Neuronal stem cell (in vitro differentiated cells): ENCODE measurements around the gene ANKFY1.
"Not testable (repeated sequence)": the region's sequence is repeated elsewhere in the genome, so short reads cannot be mapped to it uniquely, and the experiment has no call there.

Source experiments
- DNase-seq: peaks from one replicate; pipeline ENCODE4 v3.0.0-alpha.2; 2013; ENCODE audit warnings: low spot score
- H2AFZ ChIP-seq: one replicate; pipeline ENCODE4 v1.6.1; 2013; ENCODE audit warnings: mild to moderate bottlenecking, low read length, inconsistent platforms
- H2AK5ac ChIP-seq: 2 replicates; pipeline ENCODE4 v1.6.1; 2013; ENCODE audit warnings: low read depth, mild to moderate bottlenecking, inconsistent platforms, low read length, moderate library complexity, mixed read lengths
- H2BK120ac ChIP-seq: 2 replicates; pipeline ENCODE4 v1.6.1; 2013; ENCODE audit warnings: low read depth, mild to moderate bottlenecking, inconsistent platforms, low read length, moderate library complexity, mixed read lengths
- H2BK12ac ChIP-seq: one replicate; pipeline ENCODE4 v1.6.1; 2013; ENCODE audit warnings: low read length, inconsistent platforms
- H2BK15ac ChIP-seq: 2 replicates; pipeline ENCODE4 v1.6.1; 2013; ENCODE audit warnings: mild to moderate bottlenecking, low read length, inconsistent platforms, mixed read lengths
- H2BK5ac ChIP-seq: one replicate; pipeline ENCODE4 v1.6.1; 2013; ENCODE audit warnings: inconsistent platforms, mild to moderate bottlenecking, low read length, moderate library complexity
- H3K14ac ChIP-seq: one replicate; pipeline ENCODE4 v1.6.1; 2013; ENCODE audit warnings: low read length, inconsistent platforms
- H3K18ac ChIP-seq: 2 replicates; pipeline ENCODE4 v1.6.1; 2013; ENCODE audit warnings: low read length, inconsistent platforms
- H3K23ac ChIP-seq: 2 replicates; pipeline ENCODE4 v1.6.1; 2013; ENCODE audit warnings: low read depth, mild to moderate bottlenecking, mixed read lengths, low read length, inconsistent platforms; ENCODE audit not compliant: poor library complexity
- H3K27ac ChIP-seq: replicated peaks from 3 replicates; pipeline ENCODE4 v1.5.1; 2013; ENCODE audit warnings: low read length, inconsistent platforms
- H3K27me3 ChIP-seq, 3 experiments: 2 replicates each; pipeline ENCODE4 v1.6.1; 2013; ENCODE audit warnings: low read length in 3 of 3, mild to moderate bottlenecking in 2 of 3, inconsistent platforms in 1 of 3, low read depth in 1 of 3, mixed read lengths in 1 of 3, moderate library complexity in 1 of 3; ENCODE audit not compliant: control insufficient read depth in 3 of 3, insufficient read depth in 3 of 3
- H3K36me3 ChIP-seq, 2 donors: replicated peaks in 1 of 2; 2 replicates each; pipeline ENCODE4 v1.6.1; 2013; ENCODE audit warnings: low read length in 2 of 2; ENCODE audit not compliant: control insufficient read depth in 2 of 2, insufficient read depth in 2 of 2
- H3K4ac ChIP-seq: 2 replicates; pipeline ENCODE4 v1.6.1; 2013; ENCODE audit warnings: inconsistent platforms, mild to moderate bottlenecking, low read length, moderate library complexity
- H3K4me1 ChIP-seq, 2 donors: 1 replicate in 1 of 2; 2 replicates in 1 of 2; pipeline ENCODE4 v1.6.1; 2013; ENCODE audit warnings: low read length in 2 of 2, low read depth in 1 of 2; ENCODE audit not compliant: control insufficient read depth in 2 of 2, insufficient read depth in 1 of 2
- H3K4me2 ChIP-seq: one replicate; pipeline ENCODE4 v1.6.1; 2013; ENCODE audit warnings: mild to moderate bottlenecking, low read length, inconsistent platforms; ENCODE audit not compliant: insufficient read depth, poor library complexity, severe bottlenecking
- H3K4me3 ChIP-seq, 2 donors: 2 replicates each; pipeline ENCODE4 v1.5.1; 2013; ENCODE audit warnings: low read length in 2 of 2, mild to moderate bottlenecking in 2 of 2, inconsistent platforms in 1 of 2, moderate library complexity in 1 of 2
- H3K79me1 ChIP-seq: one replicate; pipeline ENCODE4 v1.6.1; 2013; ENCODE audit warnings: low read depth, mild to moderate bottlenecking, inconsistent platforms, low read length, moderate library complexity
- H3K9ac ChIP-seq: one replicate; pipeline ENCODE4 v1.6.1; 2013; ENCODE audit warnings: mild to moderate bottlenecking, low read depth, low read length, inconsistent platforms; ENCODE audit not compliant: poor library complexity
- H3K9me3 ChIP-seq, 2 donors: replicated peaks in 1 of 2; 2 replicates each; pipeline versions ENCODE3 to v1.6.1; 2013; ENCODE audit warnings: low read length in 2 of 2, mild to moderate bottlenecking in 2 of 2, inconsistent platforms in 1 of 2, low read depth in 1 of 2, mixed read lengths in 1 of 2, moderate library complexity in 1 of 2; ENCODE audit not compliant: control insufficient read depth in 2 of 2, insufficient read depth in 1 of 2
- H4K8ac ChIP-seq: one replicate; pipeline ENCODE4 v1.6.1; 2013; ENCODE audit warnings: low read depth, mild to moderate bottlenecking, inconsistent platforms, low read length, moderate library complexity
- H4K91ac ChIP-seq: one replicate; pipeline ENCODE4 v1.6.1; 2013; ENCODE audit warnings: low read length, low read depth, mild to moderate bottlenecking, inconsistent platforms; ENCODE audit not compliant: poor library complexity
- WGBS, 2 donors: extraction: QIAGEN DNeasy Blood & Tissue Kit; methylation state at CpG; one replicate each; pipeline ENCODE4 v1.1.7; 2013; ENCODE audit warnings: missing lambda C conversion rate in 2 of 2, mixed read lengths in 1 of 2; ENCODE audit not compliant: insufficient read length in 2 of 2, insufficient replicate concordance in 1 of 2; ENCODE audit errors: extremely low coverage in 2 of 2; 5-methylcytosine and 5-hydroxymethylcytosine counted together

Gene ANKFY1

DNA sequence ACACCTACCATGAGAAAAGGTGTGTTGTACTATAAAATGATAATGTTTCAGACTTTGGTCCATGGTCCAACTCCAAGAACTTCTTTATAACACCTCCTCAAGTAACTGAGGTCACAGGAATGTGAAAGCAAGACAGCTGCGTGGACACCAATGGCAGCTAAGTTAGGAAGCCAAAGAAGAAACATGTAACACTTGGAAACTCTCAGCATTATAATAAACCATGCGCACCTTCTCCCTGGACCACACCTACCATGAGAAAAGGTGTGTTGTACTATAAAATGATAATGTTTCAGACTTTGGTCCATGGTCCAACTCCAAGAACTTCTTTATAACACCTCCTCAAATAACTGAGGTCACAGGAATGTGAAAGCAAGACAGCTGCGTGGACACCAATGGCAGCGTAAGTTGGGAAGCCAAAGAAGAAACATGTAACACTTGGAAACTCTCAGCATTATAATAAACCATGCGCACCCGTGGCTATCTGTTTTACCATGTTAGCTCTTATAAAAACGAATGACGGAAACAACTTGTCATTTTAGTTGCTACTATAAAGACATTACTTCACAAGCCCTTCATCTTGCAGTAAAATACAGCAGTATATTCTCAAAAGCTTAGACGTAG is 124.8 kb downstream of the ANKFY1 start:
- not testable (repeated sequence) for H3K27ac ChIP-seq, H3K23ac ChIP-seq, H3K4me2 ChIP-seq, H4K8ac ChIP-seq, H3K4me1 ChIP-seq, H3K18ac ChIP-seq, DNase-seq, H2BK120ac ChIP-seq, H2BK12ac ChIP-seq, H4K91ac ChIP-seq, H2AK5ac ChIP-seq, H3K27me3 ChIP-seq, H3K4ac ChIP-seq, H3K4me3 ChIP-seq, H2AFZ ChIP-seq, H2BK15ac ChIP-seq, H3K9ac ChIP-seq, H3K14ac ChIP-seq, H2BK5ac ChIP-seq, H3K9me3 ChIP-seq
- H3K36me3 ChIP-seq: peaks cover 3 to 22% of the 10 kb centered on the region in 2 donors
- WGBS, 2 donors: no CpG with 5 or more reads among the region's 9 CpGs
- H3K79me1 ChIP-seq: peaks cover 13% of the 10 kb centered on the region

DNA sequence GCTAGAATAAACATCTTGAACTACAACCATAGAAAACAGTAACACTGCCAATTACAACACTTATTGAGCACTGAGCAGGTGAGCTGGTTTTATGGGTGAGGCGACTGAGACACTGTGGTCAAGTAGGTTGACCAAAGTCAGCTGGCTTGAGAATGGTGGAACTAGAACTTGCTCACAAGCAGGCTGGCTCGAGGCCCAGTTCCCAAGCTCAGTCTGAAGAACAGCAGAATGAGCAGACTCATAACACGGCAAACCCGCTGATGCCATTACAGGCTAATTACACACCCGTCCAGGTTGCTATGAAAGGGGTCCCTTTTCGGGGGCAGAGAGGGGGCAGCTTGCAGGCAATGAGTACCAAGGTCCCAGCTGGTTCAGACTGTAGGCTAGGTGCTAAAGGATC is 127.4 kb downstream of the ANKFY1 start:
- no peak overlapping the region for H3K14ac ChIP-seq
- H3K23ac ChIP-seq: no peak overlapping the region
- no peak for DNase-seq
- H3K27ac ChIP-seq: no peak overlapping the region
- H3K4me3 ChIP-seq: no peak overlapping the region
- H3K36me3 ChIP-seq: peaks cover 3 to 22% of the 10 kb centered on the region in 2 donors
- H3K9ac ChIP-seq: no peak overlapping the region
- H3K9me3 ChIP-seq: no peaks in the 10 kb centered on the region
- no peak overlapping the region for H3K4me2 ChIP-seq
- H4K8ac ChIP-seq: no peak overlapping the region
- no CpG with 5 or more reads among the region's 6 CpGs for WGBS, 2 donors
- H2AFZ ChIP-seq: no peak overlapping the region
- peaks cover 6% of the 10 kb centered on the region for H3K79me1 ChIP-seq
- H2BK12ac ChIP-seq: no peak overlapping the region
- no peak overlapping the region for H2BK120ac ChIP-seq
- H3K18ac ChIP-seq: no peak overlapping the region
- no peak overlapping the region for H2BK5ac ChIP-seq
- H2AK5ac ChIP-seq: no peak overlapping the region
- peaks cover 0 to 2% of the 10 kb centered on the region in 2 donors for H3K4me1 ChIP-seq
- no peak overlapping the region for H4K91ac ChIP-seq
- H2BK15ac ChIP-seq: no peak overlapping the region
- H3K4ac ChIP-seq: no peak overlapping the region
- H3K27me3 ChIP-seq: no peaks in the 10 kb centered on the region

DNA sequence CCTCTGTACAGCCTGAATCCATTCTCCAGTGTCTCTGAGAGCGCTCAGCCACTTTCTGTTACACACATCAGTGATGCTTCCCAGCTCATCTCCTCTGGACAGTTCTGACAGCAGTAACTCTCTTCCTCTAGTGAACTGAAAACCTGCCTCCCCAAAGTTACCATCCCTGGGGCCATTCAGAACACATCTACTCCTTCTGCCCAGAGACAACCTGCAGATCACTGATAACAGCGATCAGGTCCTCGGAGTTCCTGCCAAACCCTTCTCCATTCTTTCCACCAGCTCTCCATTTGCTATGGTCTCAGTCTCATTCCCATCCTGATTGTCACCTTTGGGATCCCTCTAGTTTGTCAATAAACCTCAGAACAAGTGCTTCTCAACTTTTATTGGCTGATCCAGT is 128.3 kb downstream of the ANKFY1 start:
- no CpG with 5 or more reads among the region's 3 CpGs for WGBS, 2 donors
- DNase-seq: no peak
- no peak overlapping the region for H3K4ac ChIP-seq
- no peak overlapping the region for H2BK15ac ChIP-seq
- H3K4me1 ChIP-seq: peaks cover 0 to 2% of the 10 kb centered on the region in 2 donors
- no peak overlapping the region for H3K9ac ChIP-seq
- no peak overlapping the region for H2AFZ ChIP-seq
- H2BK12ac ChIP-seq: no peak overlapping the region
- no peak overlapping the region for H3K4me3 ChIP-seq
- H3K23ac ChIP-seq: no peak overlapping the region
- H3K36me3 ChIP-seq: peaks cover 4 to 20% of the 10 kb centered on the region in 2 donors
- peaks cover 6% of the 10 kb centered on the region for H3K79me1 ChIP-seq
- no peak overlapping the region for H3K18ac ChIP-seq
- H3K27me3 ChIP-seq: no peaks in the 10 kb centered on the region
- no peak overlapping the region for H2BK120ac ChIP-seq
- H3K4me2 ChIP-seq: no peak overlapping the region
- H4K8ac ChIP-seq: no peak overlapping the region
- H4K91ac ChIP-seq: no peak overlapping the region
- H2BK5ac ChIP-seq: no peak overlapping the region
- no peak overlapping the region for H3K14ac ChIP-seq
- no peaks in the 10 kb centered on the region for H3K9me3 ChIP-seq
- no peak overlapping the region for H3K27ac ChIP-seq
- H2AK5ac ChIP-seq: no peak overlapping the region

DNA sequence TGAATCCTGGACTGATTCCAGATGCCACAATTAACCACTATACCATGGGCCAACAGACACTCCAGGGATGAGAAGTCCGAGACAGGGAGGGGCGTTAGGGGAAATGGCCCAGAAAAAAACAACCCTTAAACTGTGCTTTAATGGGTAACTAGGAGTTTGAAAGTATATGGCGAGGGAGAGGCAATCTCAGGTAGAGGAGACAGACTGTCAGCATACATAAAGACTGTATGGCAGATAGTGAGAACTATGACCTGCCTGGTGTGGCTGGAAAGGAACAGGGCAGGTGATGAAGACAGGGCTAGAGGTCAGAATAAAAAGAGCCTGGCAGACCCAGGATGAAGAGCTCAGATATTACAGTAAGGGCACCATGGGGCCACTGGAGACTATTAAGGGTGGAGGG is 129.1 kb downstream of the ANKFY1 start:
- Histone ChIP-seq H3K27ac (no peak overlapping the region), H2BK12ac (no peak overlapping the region), H3K79me1 (peaks cover 6% of the 10 kb centered on the region), H2AK5ac (no peak overlapping the region), H3K4me2 (no peak overlapping the region), H3K23ac (no peak overlapping the region), H2AFZ (no peak overlapping the region), H3K4me3 (no peak overlapping the region), H3K27me3 (no peaks in the 10 kb centered on the region), H3K18ac (no peak overlapping the region), H2BK5ac (no peak overlapping the region), H3K4me1 (peaks cover 0 to 2% of the 10 kb centered on the region in 2 donors), H3K4ac (no peak overlapping the region), H4K8ac (no peak overlapping the region), H3K36me3 (peaks cover 4 to 14% of the 10 kb centered on the region in 2 donors), H3K9me3 (no peaks in the 10 kb centered on the region), H3K14ac (no peak overlapping the region), H2BK120ac (no peak overlapping the region), H3K9ac (no peak overlapping the region), H4K91ac (no peak overlapping the region), H2BK15ac (no peak overlapping the region)
- DNase-seq: no peak
- no CpG with 5 or more reads among the region's 3 CpGs for WGBS, 2 donors
